ENCODE data around the gene METTL9. TPM values are rescaled to one million over a fixed set of nuclear protein-coding genes. Genes with fewer than 3 reads are reported as not detected.
"Not testable (repeated sequence)": the region's sequence is repeated elsewhere in the genome, so short reads cannot be mapped to it uniquely, and the experiment has no call there.

The METTL9 gene
- total and polyA plus RNA-seq, 4 donors, result 26.6 to 127 (median 78.1) TPM

GRCh38 chr16:21580807-21581206, 18.6 kb upstream of the METTL9 start:
- Histone ChIP-seq H3K9ac (ENCODE audit: insufficient read depth in 1 of 2, low read length in 2 of 2) (no peak overlapping the region), H3K36me3 (ENCODE audit: control insufficient read depth in 4 of 4, insufficient read depth in 4 of 4, low read length in 4 of 4) (no peaks in the 10 kb centered on the region), H3K27ac (ENCODE audit: low read depth in 1 of 2, low read length in 1 of 2) (no peak overlapping the region), H3K9me3 (ENCODE audit: control insufficient read depth in 4 of 4, insufficient read depth in 3 of 4, low read length in 3 of 4) (no peaks in the 10 kb centered on the region), H3K27me3 (ENCODE audit: control insufficient read depth in 3 of 3, insufficient read depth in 3 of 3, low read length in 2 of 3) (no peaks in the 10 kb centered on the region), H3K4me1 (ENCODE audit: control insufficient read depth in 5 of 5, insufficient read depth in 5 of 5, low read length in 5 of 5) (no peaks in the 10 kb centered on the region), H3K4me3 (no peak overlapping the region)
- TF ChIP-seq CTCF (IDR thresholded peaks at IDR 0.05; ENCODE audit: control extremely low read depth, extremely low read depth), result no peak
- 87 to 91% methylated on average over 2 of the region's 2 CpGs for WGBS, 2 donors
- ATAC-seq (ENCODE audit: insufficient read depth, low FRiP score), result no peak
- no peak for DNase-seq

GRCh38 chr16:21584817-21585216, 14.6 kb upstream of the METTL9 start:
- no peak for TF ChIP-seq CTCF (IDR thresholded peaks at IDR 0.05; ENCODE audit: control extremely low read depth, extremely low read depth)
- Histone ChIP-seq H3K27ac (ENCODE audit: low read depth in 1 of 2, low read length in 1 of 2) (no peak overlapping the region), H3K27me3 (ENCODE audit: control insufficient read depth in 3 of 3, insufficient read depth in 3 of 3, low read length in 2 of 3) (no peaks in the 10 kb centered on the region), H3K36me3 (ENCODE audit: control insufficient read depth in 4 of 4, insufficient read depth in 4 of 4, low read length in 4 of 4) (no peaks in the 10 kb centered on the region), H3K4me1 (ENCODE audit: control insufficient read depth in 5 of 5, insufficient read depth in 5 of 5, low read length in 5 of 5) (peaks cover 0 to 3% (median 0%) of the 10 kb centered on the region in 5 donors), H3K9ac (ENCODE audit: insufficient read depth in 1 of 2, low read length in 2 of 2) (no peak overlapping the region), H3K9me3 (ENCODE audit: control insufficient read depth in 4 of 4, insufficient read depth in 3 of 4, low read length in 3 of 4) (no peaks in the 10 kb centered on the region), H3K4me3 (no peak overlapping the region)
- ATAC-seq (ENCODE audit: insufficient read depth, low FRiP score), result no peak
- WGBS, 2 donors, result 93 to 96% methylated on average over 8 of the region's 8 CpGs
- DNase-seq, result no peak

- not testable (repeated sequence) for H3K27ac ChIP-seq (ENCODE audit: low read depth in 1 of 2, low read length in 1 of 2); ATAC-seq (ENCODE audit: insufficient read depth, low FRiP score); H3K27me3 ChIP-seq (ENCODE audit: control insufficient read depth in 3 of 3, insufficient read depth in 3 of 3, low read length in 2 of 3); H3K36me3 ChIP-seq (ENCODE audit: control insufficient read depth in 4 of 4, insufficient read depth in 4 of 4, low read length in 4 of 4); H3K4me3 ChIP-seq; DNase-seq; H3K9me3 ChIP-seq (ENCODE audit: control insufficient read depth in 4 of 4, insufficient read depth in 3 of 4, low read length in 3 of 4); H3K4me1 ChIP-seq (ENCODE audit: control insufficient read depth in 5 of 5, insufficient read depth in 5 of 5, low read length in 5 of 5); H3K9ac ChIP-seq (ENCODE audit: insufficient read depth in 1 of 2, low read length in 2 of 2)
- WGBS, 2 donors, result 89 to 90% methylated on average over 5 of the region's 5 CpGs
Observed at GRCh38 chr16:21588593-21588992, 10.8 kb upstream of the METTL9 start.

- ATAC-seq (ENCODE audit: insufficient read depth, low FRiP score) (no peak), DNase-seq (no peak)
- Histone ChIP-seq H3K4me1 (ENCODE audit: control insufficient read depth in 5 of 5, insufficient read depth in 5 of 5, low read length in 5 of 5) (peaks cover 0 to 3% (median 0%) of the 10 kb centered on the region in 5 donors), H3K9ac (ENCODE audit: insufficient read depth in 1 of 2, low read length in 2 of 2) (no peak overlapping the region), H3K27ac (ENCODE audit: low read depth in 1 of 2, low read length in 1 of 2) (no peak overlapping the region), H3K27me3 (ENCODE audit: control insufficient read depth in 3 of 3, insufficient read depth in 3 of 3, low read length in 2 of 3) (no peaks in the 10 kb centered on the region), H3K36me3 (ENCODE audit: control insufficient read depth in 4 of 4, insufficient read depth in 4 of 4, low read length in 4 of 4) (no peaks in the 10 kb centered on the region), H3K4me3 (no peak overlapping the region), H3K9me3 (ENCODE audit: control insufficient read depth in 4 of 4, insufficient read depth in 3 of 4, low read length in 3 of 4) (no peaks in the 10 kb centered on the region)
- no peak for TF ChIP-seq CTCF (IDR thresholded peaks at IDR 0.05; ENCODE audit: control extremely low read depth, extremely low read depth)
- 80 to 84% methylated on average over 4 of the region's 4 CpGs for WGBS, 2 donors
Observed at GRCh38 chr16:21589551-21589950, 9.8 kb upstream of the METTL9 start.

All from lung (tissue), 12 donors.